HG02798 (cell line): ENCODE data around the gene ZNF124.
"Not testable (repeated sequence)": the region's sequence is repeated elsewhere in the genome, so short reads cannot be mapped to it uniquely, and the experiment has no call there.

ENCODE experiments used
- ATAC-seq: cut with Tn5 transposase; IDR thresholded peaks from one replicate; pipeline ENCODE4 v1.9.1; 2021; ENCODE audit warnings: mild to moderate bottlenecking; ENCODE audit not compliant: unreplicated experiment, poor library complexity

The ZNF124 gene

DNA sequence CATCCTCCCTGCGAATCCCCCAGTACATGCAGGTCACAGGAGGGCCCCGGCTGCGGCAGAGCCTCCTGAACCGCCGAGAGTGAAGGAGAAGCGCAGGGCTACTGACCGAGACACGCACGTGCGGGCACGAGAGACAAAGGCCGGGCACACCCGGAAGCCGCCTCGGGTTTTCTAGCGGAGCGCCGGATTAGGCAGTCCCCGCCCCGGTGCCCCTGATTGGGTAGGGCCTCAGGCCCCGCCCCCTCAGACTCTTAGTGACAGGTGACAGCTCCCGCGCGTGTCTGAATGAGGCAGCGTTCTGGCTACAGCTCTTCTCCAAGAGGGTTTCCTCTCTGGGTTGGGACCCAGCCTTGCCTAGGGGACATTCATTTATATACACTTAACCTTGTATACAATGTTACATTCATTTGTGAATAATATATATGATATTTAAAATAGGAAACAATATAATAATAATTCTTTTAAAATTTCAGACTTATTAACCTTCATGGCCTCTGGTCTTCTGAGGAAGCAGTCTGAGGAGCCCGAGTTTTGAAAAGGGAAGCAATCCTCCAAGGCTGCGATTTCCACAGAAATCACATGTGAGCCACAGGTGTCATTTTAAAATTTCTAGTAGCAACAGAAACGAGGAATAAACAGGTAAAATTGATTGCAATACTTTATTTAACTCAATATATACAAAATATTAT lies at the start of gene ZNF124:
TSS of gene ZNF124 (minus strand) at position 146 of the 689 bp plus-strand sequence. CDS start at position 3, 143 bp downstream.
- peak; percentile 99 for ATAC-seq

DNA sequence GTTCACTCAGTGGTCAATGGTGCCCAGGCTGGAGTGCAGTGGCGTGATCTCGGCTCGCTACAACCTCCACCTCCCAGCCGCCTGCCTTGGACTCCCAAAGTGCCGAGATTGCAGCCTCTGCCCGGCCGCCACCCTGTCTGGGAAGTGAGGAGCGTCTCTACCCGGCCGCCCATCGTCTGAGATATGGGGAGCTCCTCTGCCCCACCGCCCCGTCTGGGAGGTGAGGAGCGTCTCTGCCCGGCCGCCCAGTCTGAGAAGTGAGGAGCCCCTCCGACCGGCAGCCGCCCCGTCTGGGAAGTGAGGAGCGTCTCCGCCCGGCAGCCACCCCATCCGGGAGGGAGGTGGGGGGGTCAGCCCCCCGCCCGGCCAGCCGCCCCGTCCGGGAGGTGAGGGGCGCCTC lies 48.5 kb upstream of the ZNF124 start:
- ATAC-seq, result not testable (repeated sequence)

DNA sequence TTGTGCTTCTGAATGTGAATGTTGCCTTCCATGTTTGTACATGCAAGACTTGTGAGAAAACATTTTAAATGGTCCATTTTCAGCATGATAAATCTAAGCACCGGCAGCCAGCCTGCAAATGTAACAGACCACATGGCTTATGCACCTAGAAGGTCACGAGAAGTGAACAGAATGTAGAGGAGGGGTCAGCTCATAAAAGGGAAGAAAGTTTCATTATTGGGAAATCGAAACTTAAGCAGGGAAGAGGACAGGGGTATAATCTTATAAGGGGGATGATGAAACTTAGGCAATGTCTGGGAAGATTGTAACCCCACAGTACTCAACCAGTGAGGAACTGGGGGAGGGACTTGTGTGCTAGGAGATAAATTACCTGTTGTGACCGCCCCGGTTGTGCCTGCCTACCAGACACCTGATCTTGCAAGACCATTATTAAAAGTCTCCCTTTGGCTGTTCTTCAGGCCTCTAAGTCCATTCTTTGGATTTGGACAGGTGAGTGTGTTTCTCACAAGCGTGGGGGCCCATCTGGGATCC lies 46.4 kb upstream of the ZNF124 start:
- ATAC-seq, result no peak

DNA sequence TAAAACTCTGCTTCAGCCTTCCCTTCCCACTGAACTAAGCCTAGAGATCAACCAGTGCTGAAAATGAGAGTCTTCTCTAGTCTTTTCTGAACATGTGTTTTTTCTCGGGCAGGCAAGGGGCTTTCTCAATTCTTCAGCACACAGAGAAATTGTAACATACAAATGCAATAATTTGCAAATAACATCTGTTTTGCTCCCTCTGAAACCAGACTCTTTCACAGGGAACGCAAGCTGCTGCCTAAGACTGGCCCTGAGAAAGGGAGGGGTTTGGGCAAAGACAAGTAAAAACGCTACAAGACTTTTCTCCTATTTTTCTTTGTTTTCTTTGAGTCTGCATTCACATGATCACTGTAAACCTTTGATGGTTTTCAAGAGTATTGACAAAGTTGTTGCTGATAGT lies 44.4 kb upstream of the ZNF124 start:
- no peak for ATAC-seq

DNA sequence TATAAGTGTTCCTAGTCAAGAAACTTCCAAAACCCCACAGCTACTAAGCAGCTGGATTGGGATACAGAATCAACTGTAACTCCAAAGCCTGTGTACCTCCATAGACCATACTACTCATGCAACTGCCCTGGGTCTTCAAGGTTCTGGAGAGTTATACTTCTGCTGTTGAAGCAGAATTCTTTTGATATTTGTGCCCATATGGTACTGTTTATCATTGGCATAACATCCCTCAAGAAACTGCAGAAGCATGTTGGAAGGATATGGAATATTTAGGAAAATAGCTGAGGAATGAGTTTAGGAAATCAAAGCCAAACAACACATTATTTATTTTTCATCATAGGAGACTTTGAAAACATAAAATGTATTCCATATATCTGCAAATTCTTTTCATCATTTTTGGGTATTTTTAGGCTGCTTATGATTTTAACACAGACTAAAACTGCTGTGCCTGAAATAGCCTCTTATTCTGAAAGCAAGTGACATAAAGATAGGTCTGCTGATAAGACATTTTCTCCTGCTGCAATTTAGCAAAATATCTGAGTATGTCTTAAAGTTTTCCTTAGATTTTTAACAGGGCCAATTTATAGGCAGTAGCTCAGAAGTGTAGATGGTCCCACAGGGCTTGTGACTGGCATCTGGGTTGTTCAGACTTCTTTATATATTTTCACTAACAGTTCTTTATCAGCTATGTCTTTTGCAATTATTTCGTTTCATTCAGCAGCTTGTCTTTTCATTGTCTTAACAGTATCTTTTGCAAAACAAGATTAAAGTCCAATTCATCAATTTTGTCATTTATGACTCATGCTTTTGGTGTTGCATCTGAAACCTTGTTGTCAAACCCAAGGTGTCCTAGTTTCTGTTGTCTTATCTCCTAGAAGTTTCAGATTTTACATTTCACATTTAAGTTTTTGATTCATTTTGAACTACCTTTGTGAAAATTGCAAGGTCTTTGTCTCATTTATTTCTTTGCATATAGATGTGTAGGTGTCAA lies 41.1 kb upstream of the ZNF124 start:
- no peak for ATAC-seq

DNA sequence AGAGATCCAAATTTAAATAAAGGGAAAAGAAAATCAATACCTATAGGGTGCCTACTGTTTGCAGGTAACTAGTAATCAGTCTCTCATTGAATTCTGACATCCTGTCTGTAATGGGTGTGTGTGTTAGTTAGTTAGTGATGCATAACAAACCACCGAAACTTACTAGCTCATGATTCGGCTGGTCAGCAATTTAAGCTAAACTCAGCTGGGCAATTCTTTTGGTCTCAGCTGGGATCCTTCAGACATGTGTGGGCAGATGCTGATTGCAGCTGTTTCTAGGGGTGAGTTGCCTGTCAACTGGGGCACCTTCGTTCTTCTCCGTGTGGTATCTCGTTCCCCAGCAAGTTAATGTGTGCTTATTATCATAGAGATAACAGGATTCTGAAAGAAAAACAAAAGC lies 40.2 kb upstream of the ZNF124 start:
- ATAC-seq, result peak; percentile 66

DNA sequence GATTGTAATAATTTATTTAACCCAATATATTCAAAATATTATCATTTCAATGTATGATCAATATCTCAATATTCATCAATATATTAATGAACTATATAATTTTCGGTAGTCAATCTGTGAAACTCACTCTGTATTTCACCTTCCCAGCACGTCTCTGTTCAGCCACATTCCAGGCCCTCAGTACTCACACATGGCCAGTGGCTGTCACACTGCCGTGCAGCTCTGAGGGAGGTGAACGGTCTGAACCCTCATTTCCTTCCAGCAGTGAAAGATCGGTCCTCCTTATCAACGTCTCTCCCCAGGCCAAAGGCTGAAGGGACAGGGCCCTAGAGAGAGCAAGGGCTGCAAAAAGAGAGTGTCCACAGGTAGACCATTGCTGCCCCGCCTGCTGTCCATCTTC lies 39.5 kb upstream of the ZNF124 start:
- ATAC-seq, result no peak

DNA sequence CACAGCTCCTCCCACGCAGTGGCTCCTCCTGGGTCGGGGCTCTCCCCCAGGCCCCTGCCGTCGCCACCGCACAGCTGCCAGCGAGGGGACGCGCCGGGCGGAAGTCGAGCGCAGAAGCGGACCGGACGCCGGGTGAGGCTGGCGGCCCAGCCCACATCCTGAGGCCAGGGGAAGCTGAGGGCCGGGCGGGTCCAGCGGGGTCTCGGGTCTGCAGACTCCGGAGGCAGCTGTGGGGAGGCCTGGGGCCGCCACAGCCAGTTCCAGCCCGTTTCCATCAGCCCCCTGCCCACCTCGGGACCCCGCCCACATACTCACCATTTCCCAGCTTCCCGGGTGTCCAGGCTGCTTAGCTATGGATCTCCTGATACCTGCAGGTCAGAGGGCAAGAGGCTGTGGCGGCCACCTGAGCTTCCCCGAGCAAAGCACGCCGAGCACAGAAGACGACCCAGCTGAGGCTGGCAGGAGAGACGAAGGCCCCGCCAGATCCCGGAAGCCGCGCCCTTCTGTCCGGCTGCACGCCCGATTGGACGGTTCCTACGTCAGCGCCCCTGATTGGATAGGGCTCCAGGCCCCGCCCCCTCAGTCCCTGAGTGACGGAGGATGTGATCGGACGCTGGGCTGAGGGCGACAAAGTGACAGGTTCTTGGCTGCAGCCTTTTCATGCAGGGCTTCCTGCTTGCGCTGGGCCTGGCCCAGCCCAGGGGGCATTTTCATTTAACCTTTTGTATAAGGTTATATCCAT lies 38.7 kb upstream of the ZNF124 start:
- ATAC-seq, result peak; percentile 94

DNA sequence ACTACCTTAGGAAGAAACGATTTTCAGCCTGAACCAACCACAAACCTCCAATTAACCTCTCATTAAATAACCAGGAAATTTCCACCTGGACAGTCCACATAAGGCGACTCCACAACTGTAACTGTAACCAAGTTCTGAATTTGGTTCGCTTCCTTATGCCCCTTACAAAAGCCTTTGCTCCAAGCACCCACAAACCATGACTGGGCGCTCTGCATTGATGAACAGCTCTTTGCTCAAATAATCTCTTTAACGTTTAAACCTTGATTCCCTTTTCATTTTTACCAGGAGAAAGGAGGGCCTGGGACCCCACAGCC lies 38.2 kb upstream of the ZNF124 start:
- ATAC-seq, result no peak

DNA sequence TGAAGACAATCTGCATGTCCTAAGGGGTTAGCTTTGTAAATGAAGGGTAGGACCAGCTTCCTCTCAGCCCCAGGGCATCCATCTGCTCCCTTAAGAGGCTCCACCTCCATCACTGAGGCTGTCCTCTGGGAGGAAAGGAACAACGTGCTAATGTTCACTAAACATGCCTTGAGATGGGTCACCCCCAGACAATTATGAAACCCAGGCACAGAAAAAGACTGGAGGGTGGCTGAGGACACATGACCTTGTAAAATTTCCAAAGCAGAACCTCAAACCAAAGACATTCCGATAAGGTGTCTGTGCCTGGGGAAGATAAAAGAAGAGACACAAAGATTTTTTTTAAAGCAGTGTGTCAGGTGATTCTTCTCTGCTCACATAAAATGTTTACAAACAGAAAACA lies 37.6 kb upstream of the ZNF124 start:
- ATAC-seq, result no peak

DNA sequence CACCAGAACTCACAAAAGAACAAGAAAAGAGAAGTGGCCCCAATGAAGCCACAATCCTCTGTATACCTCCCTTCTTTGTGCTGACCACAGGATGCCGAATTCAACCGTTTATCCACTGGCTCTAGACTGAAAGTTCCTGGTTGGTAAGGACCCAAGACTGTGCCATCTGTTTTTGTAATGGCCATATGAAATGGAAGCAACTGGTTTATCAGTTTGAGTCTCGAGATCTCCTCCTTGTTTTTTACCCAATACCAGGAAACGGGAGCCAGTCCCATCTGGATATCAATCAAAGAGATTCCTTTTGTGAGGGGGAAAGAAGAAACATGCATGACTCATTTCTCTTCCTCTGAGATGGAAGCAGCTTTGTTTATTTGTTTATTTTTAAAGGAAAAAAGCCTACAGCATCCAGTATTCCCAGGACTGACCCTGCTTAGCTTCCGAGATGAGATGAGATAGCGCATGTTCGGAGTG lies 32.4 kb upstream of the ZNF124 start:
- no peak for ATAC-seq

DNA sequence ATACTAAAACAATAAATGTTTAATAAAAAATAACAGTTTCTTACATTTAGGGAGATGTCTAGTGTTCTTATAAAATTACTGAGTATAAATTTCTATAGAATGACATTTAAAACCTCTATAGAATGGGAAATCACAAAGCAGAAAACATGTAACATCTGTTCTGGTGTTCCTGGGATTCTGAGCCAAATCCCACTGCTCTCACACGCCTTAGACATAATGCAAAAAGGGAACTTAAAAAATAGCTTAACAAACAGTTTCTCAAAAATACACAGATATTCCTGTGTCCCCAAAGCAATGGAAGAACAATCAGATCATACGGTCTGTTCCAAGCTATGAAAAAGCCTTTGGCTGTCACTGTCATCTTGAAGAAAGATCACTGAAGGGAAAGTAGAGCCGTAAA lies 27.0 kb upstream of the ZNF124 start:
- no peak for ATAC-seq

DNA sequence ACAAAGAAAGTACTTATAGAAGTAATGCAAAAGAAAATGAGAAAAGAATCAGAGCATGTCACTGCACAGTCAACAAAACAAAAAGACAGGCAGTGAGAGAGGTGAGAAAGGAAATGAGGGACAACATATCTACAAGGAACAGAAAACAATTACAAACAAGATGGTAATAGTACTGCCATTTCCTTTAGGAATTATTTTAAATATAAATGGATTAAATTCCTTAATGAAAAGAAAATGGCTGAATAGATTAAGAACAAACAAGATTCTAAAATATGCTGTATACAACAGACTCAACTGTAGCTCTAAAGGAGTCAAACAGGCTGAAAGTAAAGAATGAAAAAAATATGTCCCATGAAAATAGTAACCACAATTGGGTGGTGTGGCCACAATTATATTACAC lies 22.1 kb upstream of the ZNF124 start:
- ATAC-seq, result no peak

DNA sequence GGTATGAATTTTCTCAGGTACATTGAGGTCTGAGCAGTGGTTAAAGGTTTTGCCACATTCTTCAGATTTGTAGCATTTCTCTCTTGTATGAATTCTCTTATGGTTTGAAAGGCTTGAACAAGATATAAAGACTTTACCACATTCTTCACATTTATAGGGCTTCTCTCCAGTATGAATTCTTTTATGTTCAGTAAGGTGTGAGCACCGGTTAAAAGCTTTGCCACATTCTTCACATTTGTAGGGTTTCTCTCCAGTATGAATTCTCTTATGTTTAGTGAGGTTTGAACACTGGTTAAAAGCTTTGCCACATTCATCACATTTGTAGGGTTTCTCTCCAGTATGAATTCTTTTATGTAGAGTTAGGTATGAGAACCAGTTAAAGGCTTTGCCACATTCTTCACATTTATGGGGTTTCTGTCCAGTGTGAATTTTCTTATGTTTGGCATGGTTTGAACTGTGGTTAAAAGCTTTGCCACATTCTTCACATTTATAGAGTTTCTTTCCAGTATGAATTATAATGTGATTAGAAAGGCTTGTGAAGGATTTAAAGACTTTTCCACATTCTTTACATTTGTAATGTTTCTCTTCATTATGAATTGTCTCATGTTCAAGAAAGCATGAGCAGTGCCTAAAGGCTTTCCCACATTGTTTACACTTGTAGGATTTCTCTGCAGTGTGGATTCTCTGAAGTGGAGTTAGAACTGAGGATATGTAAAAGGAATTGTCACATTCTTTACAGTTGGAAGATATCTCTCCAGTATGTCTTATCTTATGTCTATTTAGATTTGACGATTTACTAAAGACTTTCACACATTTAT lies 18.4 kb upstream of the ZNF124 start:
- ATAC-seq, result no peak

DNA sequence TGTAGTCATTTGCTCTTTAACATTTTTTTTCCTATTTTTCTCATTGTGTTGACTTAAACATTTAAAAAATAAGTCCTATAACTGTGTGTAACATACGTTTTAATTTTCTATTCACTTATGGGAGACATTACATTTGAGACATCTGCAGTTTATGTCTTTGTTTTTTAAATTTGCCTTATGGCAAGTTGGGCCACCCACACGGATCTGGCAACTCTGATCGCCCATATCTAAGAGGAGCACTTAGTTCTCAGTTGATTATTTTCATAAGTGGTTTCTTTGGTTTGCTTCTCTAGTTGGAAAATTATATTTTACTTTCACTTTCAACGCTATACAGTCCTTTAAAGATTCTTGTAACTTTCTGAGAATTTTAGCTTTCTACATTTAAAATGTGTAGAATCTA lies 13.8 kb upstream of the ZNF124 start:
- no peak for ATAC-seq

DNA sequence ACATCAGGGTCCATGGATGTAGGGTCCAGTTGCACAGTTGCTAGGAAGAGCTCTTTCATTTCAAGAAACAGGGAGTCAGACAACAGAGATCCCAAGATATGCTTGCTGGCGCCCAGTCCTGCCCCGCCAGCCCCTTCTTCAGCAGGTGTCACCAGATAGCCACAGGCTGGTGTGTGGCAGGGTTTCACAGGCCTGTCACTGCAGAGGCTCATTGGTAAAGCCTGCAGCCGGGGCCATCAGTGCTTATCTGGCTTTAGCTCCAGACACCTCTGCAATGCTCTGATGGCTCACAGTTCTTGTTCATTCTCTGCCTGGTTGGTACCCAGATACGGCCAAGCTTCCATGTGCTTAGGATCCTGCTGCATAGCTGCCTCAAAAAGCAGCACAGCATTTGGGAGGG lies 12.4 kb upstream of the ZNF124 start:
- ATAC-seq, result no peak

DNA sequence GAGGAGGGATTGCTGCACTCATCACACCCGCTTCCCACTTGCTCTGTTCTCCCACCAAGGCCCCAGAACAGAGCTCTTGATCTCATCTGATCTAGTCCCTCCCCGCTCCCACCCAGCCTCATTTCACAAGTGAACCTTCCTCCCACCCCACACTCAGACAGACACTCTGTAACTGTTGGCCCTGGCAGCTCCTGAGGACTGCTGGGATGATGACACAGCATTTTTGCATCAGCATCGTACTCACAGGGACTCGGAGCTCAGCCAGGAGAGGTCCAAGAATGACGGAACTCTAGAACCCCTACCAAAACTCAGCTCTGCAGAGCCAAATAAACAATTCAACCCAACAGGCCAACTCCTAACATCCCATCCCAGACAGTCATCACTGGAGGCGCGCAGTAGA lies 11.2 kb upstream of the ZNF124 start:
- no peak for ATAC-seq

DNA sequence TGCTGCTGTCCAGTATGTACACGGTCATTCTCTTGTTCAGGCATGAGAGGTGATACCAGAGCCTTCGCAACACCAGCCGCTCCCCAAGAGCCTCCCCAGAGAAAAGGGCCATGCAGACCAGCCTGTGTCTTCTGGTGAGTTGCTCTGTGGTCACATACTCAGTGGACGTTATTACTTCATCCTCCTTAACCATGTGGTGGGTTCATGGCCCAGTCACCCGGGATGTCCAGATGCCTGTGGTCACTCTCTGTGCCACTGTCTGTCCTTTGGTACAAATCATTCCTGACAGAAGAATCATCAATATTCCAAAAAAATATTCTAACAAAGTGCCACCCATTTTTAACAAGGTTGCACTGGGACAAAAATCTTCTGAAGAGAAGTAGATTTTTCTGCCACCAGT lies 8.8 kb upstream of the ZNF124 start:
- no peak for ATAC-seq

DNA sequence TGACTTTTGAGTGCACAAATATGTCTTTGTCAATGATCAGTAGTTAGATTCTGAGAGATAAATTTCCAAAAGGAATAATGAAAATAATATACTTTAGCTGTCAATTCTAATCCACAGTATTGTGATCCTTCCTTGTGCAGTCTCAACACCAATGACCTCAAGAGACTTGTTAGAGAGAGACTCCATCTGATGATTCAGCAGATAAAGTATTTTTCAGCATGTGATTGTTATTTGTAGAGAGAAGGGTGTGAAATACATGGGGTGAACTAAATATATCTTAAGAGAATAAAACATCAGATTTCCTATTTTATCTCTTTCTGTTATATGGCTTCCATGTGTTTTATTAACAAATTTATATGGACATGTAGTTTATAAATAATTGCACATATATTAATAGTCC lies 5.9 kb upstream of the ZNF124 start:
- no peak for ATAC-seq

DNA sequence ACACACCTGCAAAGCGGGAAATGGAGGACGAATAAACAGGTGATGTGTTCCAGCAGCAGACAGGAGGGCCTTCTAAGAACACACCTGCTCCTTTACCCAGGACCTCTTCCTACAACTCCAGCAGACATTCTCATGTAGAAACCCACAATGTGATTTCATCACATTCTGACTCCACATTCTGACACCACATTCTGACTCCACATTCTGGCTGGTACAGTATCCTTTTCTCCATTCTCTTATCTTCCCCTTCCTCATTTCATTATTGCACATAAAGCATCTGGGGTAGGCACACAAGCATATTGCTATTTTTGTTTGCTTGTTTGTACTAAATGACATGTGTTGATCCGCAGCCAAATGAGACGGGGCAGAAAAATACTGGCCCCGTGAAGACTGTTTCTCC lies 3.6 kb upstream of the ZNF124 start:
- ATAC-seq, result no peak
